CD4-positive, alpha-beta T cell (primary cell): ENCODE results near the gene RAE1. TPM values are rescaled to one million over a fixed set of nuclear protein-coding genes. Genes with fewer than 3 reads are reported as not detected.

ENCODE experiments used
- ATAC-seq: fragments of 200-7000 bp; cut with Tn5 transposase; one replicate; pipeline ENCODE4 v1.10.0; 2022; ENCODE audit warnings: mild to moderate bottlenecking; ENCODE audit not compliant: poor library complexity
- CTCF ChIA-PET: fragments of 350-600 bp; sonication (Branson Sonifier 250); formaldehyde crosslinking; loops from one replicate; lab custom pipeline; 2021; ENCODE audit warnings: antibody characterized with exemption, inconsistent platforms; lab: Charles Lee
- POLR2A ChIA-PET: fragments of 350-600 bp; sonication (Branson Sonifier 250); formaldehyde crosslinking; loops from one replicate; lab custom pipeline; 2021; ENCODE audit warnings: antibody characterized with exemption, inconsistent platforms; lab: Charles Lee
- DNase-seq, 14 experiments: peaks; one replicate each; pipeline ENCODE4 v3.0.0-alpha.2; 2013 to 2020; ENCODE audit warnings: mixed read lengths in 2 of 14
- H3K27ac ChIP-seq, 2 donors: one replicate each; pipeline versions ENCODE4 v1.5.1 to v1.7.0; 2013; ENCODE audit warnings: low read length in 2 of 2, low read depth in 1 of 2, mild to moderate bottlenecking in 1 of 2
- H3K27me3 ChIP-seq, 2 experiments: 1 replicate in 1 of 2; 2 replicates in 1 of 2; pipeline versions ENCODE4 v1.6.1 to v1.7.0; 2013; ENCODE audit warnings: low read length in 2 of 2, control low read depth in 1 of 2, mild to moderate bottlenecking in 1 of 2, moderate library complexity in 1 of 2; ENCODE audit not compliant: insufficient read depth in 2 of 2, control insufficient read depth in 1 of 2
- H3K36me3 ChIP-seq: one replicate; pipeline ENCODE4 v1.6.1; 2013; ENCODE audit warnings: low read length, control low read depth; ENCODE audit not compliant: insufficient read depth
- H3K4me1 ChIP-seq: one replicate; pipeline ENCODE4 v1.6.1; 2013; ENCODE audit warnings: low read length, control low read depth; ENCODE audit not compliant: insufficient read depth
- H3K4me3 ChIP-seq: one replicate; pipeline ENCODE4 v1.5.1; 2013; ENCODE audit warnings: mild to moderate bottlenecking, low read length, moderate library complexity
- H3K9me3 ChIP-seq, 2 experiments: 1 replicate in 1 of 2; 2 replicates in 1 of 2; pipeline versions ENCODE4 v1.6.1 to v1.7.0; 2013; ENCODE audit warnings: low read length in 2 of 2, mild to moderate bottlenecking in 2 of 2, control low read depth in 1 of 2, moderate library complexity in 1 of 2; ENCODE audit not compliant: control insufficient read depth in 1 of 2, insufficient read depth in 1 of 2
- H3K27ac Mint-ChIP-seq: one replicate; pipeline ENCODE4 v1.8.0; 2020; ENCODE audit warnings: mixed read lengths
- H3K27me3 Mint-ChIP-seq: one replicate; pipeline ENCODE4 v1.8.0; 2021; ENCODE audit warnings: mixed read lengths
- H3K36me3 Mint-ChIP-seq: one replicate; pipeline ENCODE4 v1.8.0; 2021; ENCODE audit warnings: low read depth, mixed read lengths
- H3K4me1 Mint-ChIP-seq: one replicate; pipeline ENCODE4 v1.8.0; 2021; ENCODE audit warnings: low read depth, mixed read lengths
- H3K4me3 Mint-ChIP-seq: one replicate; pipeline ENCODE4 v1.8.0; 2020; ENCODE audit warnings: mild to moderate bottlenecking, mixed read lengths
- H3K9me3 Mint-ChIP-seq: one replicate; pipeline ENCODE4 v1.8.0; 2020; ENCODE audit warnings: mixed read lengths
- CTCF ChIP-seq: fragments of 200-600 bp; IDR thresholded peaks from one replicate; pipeline ENCODE4 v1.8.0; 2022; ENCODE audit warnings: antibody characterized with exemption, mild to moderate bottlenecking
- intact Hi-C, 2 experiments: fragments of 100-400 bp; cut with DNase I in 1 of 2; cut with micrococcal nuclease in 1 of 2; formaldehyde crosslinking; loops; one replicate each; pipeline versions ENCODE4 v1.15.1 to v1.9.0; 2023 to 2025; cut with DNase I, micrococcal nuclease
- total RNA-seq, 174 experiments: library from RNA in 2 of 174; stranded (reverse) in 2 of 174; gene quantifications; one replicate each; pipeline ENCODE4 v1.2.3 and lab custom pipeline; 2021 to 2026

The RAE1 gene
- total RNA-seq, 2 experiments from 2014 or later, result 58.8 to 60.7 TPM

GRCh38 chr20:57420571-57421252 is 69.7 kb downstream of the RAE1 start:
- H3K27ac Mint-ChIP-seq, result no peak overlapping the region

GRCh38 chr20:57421253-57422220 is 70.5 kb downstream of the RAE1 start:
- TF ChIP-seq CTCF, result no peak
- no peaks in the 10 kb centered on the region for H3K36me3 Mint-ChIP-seq
- Histone ChIP-seq H3K4me1 (peaks cover 23% of the 10 kb centered on the region), H3K9me3 (no peaks in the 10 kb centered on the region), H3K27ac (no peak overlapping the region), H3K27me3 (no peaks in the 10 kb centered on the region), H3K4me3 (no peak overlapping the region), H3K36me3 (no peaks in the 10 kb centered on the region)
- H3K9me3 Mint-ChIP-seq, result no peaks in the 10 kb centered on the region
- H3K4me1 Mint-ChIP-seq, result peaks cover 35% of the 10 kb centered on the region
- POLR2A ChIA-PET, result no interaction called here
- H3K27me3 Mint-ChIP-seq, result no peaks in the 10 kb centered on the region
- no peak overlapping the region for H3K4me3 Mint-ChIP-seq
- no peak overlapping the region for H3K27ac Mint-ChIP-seq
- ATAC-seq, result no peak
- intact Hi-C loops, result no loop called here
- CTCF ChIA-PET, result no interaction called here
- no peak for DNase-seq

More at GRCh38 chr20:57420571-57421252, 69.7 kb downstream of the RAE1 start:
- no peaks in the 10 kb centered on the region for H3K27me3 Mint-ChIP-seq
- Histone ChIP-seq H3K27ac (no peak overlapping the region), H3K4me3 (no peak overlapping the region), H3K4me1 (peaks cover 21% of the 10 kb centered on the region), H3K36me3 (no peaks in the 10 kb centered on the region), H3K27me3 (no peaks in the 10 kb centered on the region), H3K9me3 (no peaks in the 10 kb centered on the region)
- no peak overlapping the region for H3K4me3 Mint-ChIP-seq
- H3K36me3 Mint-ChIP-seq, result no peaks in the 10 kb centered on the region
- intact Hi-C loops, result no loop called here
- DNase-seq (no peak), ATAC-seq (no peak)
- POLR2A ChIA-PET, result no interaction called here
- peaks cover 28% of the 10 kb centered on the region for H3K4me1 Mint-ChIP-seq
- CTCF ChIA-PET, result no interaction called here
- H3K9me3 Mint-ChIP-seq, result no peaks in the 10 kb centered on the region
- TF ChIP-seq CTCF, result no peak

- DNase-seq, result no peak
- CTCF ChIA-PET, result no interaction called here
- Histone ChIP-seq H3K9me3 (no peaks in the 10 kb centered on the region), H3K4me3 (no peak overlapping the region), H3K27me3 (no peaks in the 10 kb centered on the region), H3K27ac (no peak overlapping the region), H3K36me3 (no peaks in the 10 kb centered on the region), H3K4me1 (peaks cover 26% of the 10 kb centered on the region)
- Mint-ChIP-seq H3K4me1 (peaks cover 35% of the 10 kb centered on the region), H3K27ac (no peak overlapping the region), H3K9me3 (no peaks in the 10 kb centered on the region), H3K27me3 (no peaks in the 10 kb centered on the region), H3K36me3 (no peaks in the 10 kb centered on the region), H3K4me3 (no peak overlapping the region)
- intact Hi-C loops, result no loop called here
- no peak for TF ChIP-seq CTCF
- no peak for ATAC-seq
- POLR2A ChIA-PET, result no interaction called here
Measured at GRCh38 chr20:57422254-57422653, 71.2 kb downstream of the RAE1 start.
